Keratinocyte (primary cell): ENCODE measurements around the gene EPHB6.

Experiments
- CTCF ChIP-seq, 3 experiments: IDR thresholded peaks in 1 of 3; conservative IDR thresholded peaks in 1 of 3; optimal IDR thresholded peaks in 1 of 3; 2 replicates in 2 of 3; 3 replicates in 1 of 3; pipeline versions ENCODE3 to v1.5.1; 2011; ENCODE audit warnings: low read length in 3 of 3, mild to moderate bottlenecking in 3 of 3, moderate library complexity in 2 of 3, control low read depth in 1 of 3, inconsistent platforms in 1 of 3; ENCODE audit not compliant: insufficient read depth in 2 of 3; ENCODE audit errors: extremely low read depth in 1 of 3
- EZH2 ChIP-seq: IDR thresholded peaks from one replicate; pipeline ENCODE4 v1.6.1; 2012; ENCODE audit warnings: inconsistent platforms, mild to moderate bottlenecking, low read length, moderate library complexity

- TF ChIP-seq CTCF (optimal IDR thresholded peaks at IDR 0.05 in 1 of 3, IDR thresholded peaks at IDR 0.05 in 1 of 3, conservative IDR thresholded peaks at IDR 0.05 in 1 of 3; ENCODE audit: extremely low read depth in 1 of 3, insufficient read depth in 2 of 3, low read length in 3 of 3) (no peak), EZH2 (no peak)
Measured at GRCh38 chr7:142887282-142888015, 32.6 kb downstream of the EPHB6 start.
